Vagina (tissue), 2 donors: ENCODE results near the gene APP. TPM values are rescaled to one million over a fixed set of nuclear protein-coding genes. Genes with fewer than 3 reads are reported as not detected.
"Not testable (repeated sequence)": the region's sequence is repeated elsewhere in the genome, so short reads cannot be mapped to it uniquely, and the experiment has no call there.

Experiments
- DNase-seq, 2 donors: peaks; one replicate each; pipeline ENCODE4 v3.0.0-alpha.2; 2017; ENCODE audit errors: extremely low spot score in 2 of 2
- H3K27ac ChIP-seq: fragments of 200-600 bp; sonication (generic); one replicate; pipeline ENCODE4 v1.5.1; 2019
- H3K27me3 ChIP-seq: fragments of 200-600 bp; sonication (generic); one replicate; pipeline ENCODE4 v1.5.1; 2019
- H3K36me3 ChIP-seq, 2 donors: fragments of 200-600 bp; sonication (generic); one replicate each; pipeline ENCODE4 v1.5.1; 2017 to 2019
- H3K4me1 ChIP-seq: fragments of 200-600 bp; sonication (generic); one replicate; pipeline ENCODE4 v1.5.1; 2019
- H3K4me3 ChIP-seq, 2 donors: fragments of 200-600 bp; sonication (generic); 1 replicate in 1 of 2; 2 replicates in 1 of 2; pipeline ENCODE4 v1.5.1; 2016 to 2019
- H3K9me3 ChIP-seq: fragments of 200-600 bp; sonication (generic); one replicate; pipeline ENCODE4 v1.5.1; 2019
- CTCF ChIP-seq, 3 experiments: fragments of 450-650 bp in 2 of 3; fragments of 200-600 bp in 1 of 3; sonication (generic) in 1 of 3; IDR thresholded peaks; one replicate each; pipeline ENCODE4 v1.5.1; 2017 to 2019; ENCODE audit warnings: antibody characterized with exemption in 3 of 3, mild to moderate bottlenecking in 2 of 3, moderate library complexity in 2 of 3
- POLR2A ChIP-seq, 2 donors: fragments of 450-650 bp; IDR thresholded peaks; one replicate each; pipeline ENCODE4 v1.6.1; 2017; ENCODE audit warnings: antibody characterized with exemption in 2 of 2, mild to moderate bottlenecking in 2 of 2, moderate library complexity in 2 of 2
- POLR2AphosphoS5 ChIP-seq, 2 donors: sonication (generic); formaldehyde crosslinking; IDR thresholded peaks; one replicate each; pipeline ENCODE4 v1.9.0; 2017; ENCODE audit warnings: antibody characterized with exemption in 2 of 2, mild to moderate bottlenecking in 2 of 2, low read depth in 1 of 2; ENCODE audit not compliant: insufficient read depth in 1 of 2
- intact Hi-C: fragments of 100-400 bp; cut with DNase I; formaldehyde crosslinking; loops from one replicate; pipeline ENCODE4 v1.15.1; 2023
- total RNA-seq: library from RNA; depleted of rRNA; stranded (reverse); fragments of >200 nt; gene quantifications from one replicate; pipeline ENCODE4 v1.2.3, GENCODE V29; 2016

Gene APP
- total RNA-seq, 1 donor from 2014 or later, result 315 TPM

- no peak for TF ChIP-seq CTCF (IDR thresholded peaks at IDR 0.05)
- no peak for TF ChIP-seq POLR2AphosphoS5 (IDR thresholded peaks at IDR 0.05; ENCODE audit: insufficient read depth in 1 of 2, low read depth in 1 of 2)
- DNase-seq, result no peak
- intact Hi-C loops, result no loop called here
- Histone ChIP-seq H3K4me3 (no peak overlapping the region), H3K4me1 (no peaks in the 10 kb centered on the region), H3K36me3 (no peaks in the 10 kb centered on the region), H3K27ac (no peak overlapping the region), H3K9me3 (no peaks in the 10 kb centered on the region), H3K27me3 (no peaks in the 10 kb centered on the region)
Observed at GRCh38 chr21:26013970-26014369, 156.6 kb downstream of the APP start.

GRCh38 chr21:26012482-26012881 is 158.1 kb downstream of the APP start:
- H3K4me1 ChIP-seq, DNase-seq, intact Hi-C loops, H3K27ac ChIP-seq, H3K36me3 ChIP-seq, H3K4me3 ChIP-seq, H3K27me3 ChIP-seq, H3K9me3 ChIP-seq: not testable (repeated sequence)

GRCh38 chr21:26011292-26011940 is 159.2 kb downstream of the APP start:
- DNase-seq, result no peak
- Histone ChIP-seq H3K9me3 (no peaks in the 10 kb centered on the region), H3K4me1 (no peaks in the 10 kb centered on the region), H3K4me3 (no peak overlapping the region), H3K27me3 (no peaks in the 10 kb centered on the region), H3K36me3 (no peaks in the 10 kb centered on the region), H3K27ac (no peak overlapping the region)
- TF ChIP-seq POLR2A (IDR thresholded peaks at IDR 0.05), result no peak
- no peak for TF ChIP-seq CTCF (IDR thresholded peaks at IDR 0.05)
- no peak for TF ChIP-seq POLR2AphosphoS5 (IDR thresholded peaks at IDR 0.05; ENCODE audit: insufficient read depth in 1 of 2, low read depth in 1 of 2)
- intact Hi-C loops, result no loop called here

GRCh38 chr21:26007951-26008498 is 162.5 kb downstream of the APP start:
- H3K4me1 ChIP-seq, result no peaks in the 10 kb centered on the region
- no peak for DNase-seq
- H3K36me3 ChIP-seq, result no peaks in the 10 kb centered on the region
- H3K4me3 ChIP-seq, result no peak overlapping the region
- no peaks in the 10 kb centered on the region for H3K27me3 ChIP-seq
- intact Hi-C loops, result no loop called here
- H3K27ac ChIP-seq, result no peak overlapping the region
- TF ChIP-seq CTCF (IDR thresholded peaks at IDR 0.05), result no peak
- TF ChIP-seq POLR2AphosphoS5 (IDR thresholded peaks at IDR 0.05; ENCODE audit: insufficient read depth in 1 of 2, low read depth in 1 of 2), result no peak
- no peak for TF ChIP-seq POLR2A (IDR thresholded peaks at IDR 0.05)
- H3K9me3 ChIP-seq, result no peaks in the 10 kb centered on the region

- Histone ChIP-seq H3K4me3 (no peak overlapping the region), H3K27ac (no peak overlapping the region), H3K36me3 (no peaks in the 10 kb centered on the region), H3K4me1 (no peaks in the 10 kb centered on the region), H3K9me3 (no peaks in the 10 kb centered on the region), H3K27me3 (no peaks in the 10 kb centered on the region)
- DNase-seq, result no peak
- no peak for TF ChIP-seq POLR2AphosphoS5 (IDR thresholded peaks at IDR 0.05; ENCODE audit: insufficient read depth in 1 of 2, low read depth in 1 of 2)
- TF ChIP-seq POLR2A (IDR thresholded peaks at IDR 0.05), result no peak
- TF ChIP-seq CTCF (IDR thresholded peaks at IDR 0.05), result no peak
- intact Hi-C loops, result no loop called here
Observed at GRCh38 chr21:26005464-26005863, 165.1 kb downstream of the APP start.
